Fibroblast of lung (primary cell): Measurements from ENCODE around the gene BCAS3. TPM values are rescaled to one million over a fixed set of nuclear protein-coding genes. Genes with fewer than 3 reads are reported as not detected.
"Not testable (repeated sequence)": the region's sequence is repeated elsewhere in the genome, so short reads cannot be mapped to it uniquely, and the experiment has no call there.

Experiments
- DNase-seq, 2 donors: peaks; one replicate each; pipeline versions ENCODE4 v3.0.0 to v3.0.0-alpha.2; 2010; ENCODE audit warnings: low read depth in 2 of 2
- H2AFZ ChIP-seq: 2 replicates; pipeline ENCODE4 v1.5.1; 2012; ENCODE audit warnings: low read length, control low read depth, inconsistent platforms
- H3K27ac ChIP-seq: 2 replicates; pipeline ENCODE4 v1.5.1; 2011; ENCODE audit warnings: low read length, control low read depth; ENCODE audit not compliant: insufficient read depth
- H3K27me3 ChIP-seq: 2 replicates; pipeline ENCODE4 v1.5.1; 2011; ENCODE audit warnings: mild to moderate bottlenecking, low read length; ENCODE audit not compliant: control insufficient read depth, insufficient read depth
- H3K36me3 ChIP-seq: 2 replicates; pipeline ENCODE4 v1.5.1; 2011; ENCODE audit warnings: low read length; ENCODE audit not compliant: control insufficient read depth, insufficient read depth
- H3K4me1 ChIP-seq: 2 replicates; pipeline ENCODE4 v1.5.1; 2011; ENCODE audit warnings: low read length; ENCODE audit not compliant: control insufficient read depth, insufficient read depth; ENCODE audit errors: extremely low read depth
- H3K4me2 ChIP-seq: 2 replicates; pipeline ENCODE4 v1.5.1; 2011; ENCODE audit warnings: low read length, control low read depth; ENCODE audit not compliant: insufficient read depth; ENCODE audit errors: extremely low read depth
- H3K4me3 ChIP-seq, 4 experiments: fragments of 200-600 bp in 1 of 4; sonication (generic) in 1 of 4; replicated peaks in 1 of 4; 2 replicates each; pipeline ENCODE4 v1.5.1; 2011 to 2016; ENCODE audit warnings: low read length in 4 of 4, low read depth in 3 of 4, mild to moderate bottlenecking in 3 of 4, control low read depth in 2 of 4, inconsistent platforms in 1 of 4, mixed read lengths in 1 of 4; ENCODE audit not compliant: insufficient read depth in 1 of 4; ENCODE audit errors: control extremely low read depth in 1 of 4
- H3K79me2 ChIP-seq: 2 replicates; pipeline ENCODE4 v1.5.1; 2012; ENCODE audit warnings: mild to moderate bottlenecking, low read length, inconsistent platforms; ENCODE audit not compliant: control insufficient read depth, insufficient read depth
- H3K9ac ChIP-seq: 2 replicates; pipeline ENCODE4 v1.5.1; 2011; ENCODE audit warnings: mild to moderate bottlenecking, low read length, control low read depth; ENCODE audit not compliant: insufficient read depth
- H3K9me3 ChIP-seq: 2 replicates; pipeline ENCODE4 v1.5.1; 2012; ENCODE audit warnings: low read depth, low read length; ENCODE audit not compliant: control insufficient read depth, insufficient read depth
- H4K20me1 ChIP-seq: 2 replicates; pipeline ENCODE4 v1.5.1; 2011; ENCODE audit warnings: low read length; ENCODE audit not compliant: control insufficient read depth, insufficient read depth; ENCODE audit errors: extremely low read depth
- EZH2 ChIP-seq: IDR thresholded peaks from 2 replicates; pipeline ENCODE4 v1.5.1; 2012; ENCODE audit warnings: low read length, control low read depth, mild to moderate bottlenecking; ENCODE audit errors: missing control alignments
- polyA plus RNA-seq, 2 donors: library from polyadenylated mRNA; depleted of rRNA in 1 of 2; stranded (reverse) in 1 of 2; unstranded in 1 of 2; fragments of >200 nt; gene quantifications; 2 replicates each; pipeline ENCODE4 v1.2.1, GENCODE V29; 2011 to 2012; ENCODE audit warnings: missing spikeins in 1 of 2
- total RNA-seq: library from RNA; depleted of rRNA; stranded (reverse); fragments of >200 nt; gene quantifications from 2 replicates; pipeline ENCODE4 v1.2.1, GENCODE V29; 2014
- TF ChIP-seq, protein P1 (sequence below), 2 donors: IDR thresholded peaks in 1 of 2; conservative IDR thresholded peaks in 1 of 2; 1 replicate in 1 of 2; 2 replicates in 1 of 2; pipeline ENCODE4 v1.5.1; 2011 to 2012; ENCODE audit warnings: low read length in 2 of 2, control low read depth in 1 of 2, inconsistent platforms in 1 of 2, low read depth in 1 of 2, mild to moderate bottlenecking in 1 of 2

BCAS3 gene
- total and polyA plus RNA-seq, 2 donors (not counting 1 experiment from before 2014, with no cell fraction given), result 9.9 to 43.6 TPM

GRCh38 chr17:61239327-61239726 lies 561.7 kb downstream of the BCAS3 start:
- H3K9ac ChIP-seq, result no peak overlapping the region
- no peak overlapping the region for H3K4me3 ChIP-seq
- H3K36me3 ChIP-seq, result no peaks in the 10 kb centered on the region
- H3K27ac ChIP-seq, result no peak overlapping the region
- no peaks in the 10 kb centered on the region for H3K79me2 ChIP-seq
- H3K9me3 ChIP-seq, result no peaks in the 10 kb centered on the region
- TF ChIP-seq, protein P1, sequence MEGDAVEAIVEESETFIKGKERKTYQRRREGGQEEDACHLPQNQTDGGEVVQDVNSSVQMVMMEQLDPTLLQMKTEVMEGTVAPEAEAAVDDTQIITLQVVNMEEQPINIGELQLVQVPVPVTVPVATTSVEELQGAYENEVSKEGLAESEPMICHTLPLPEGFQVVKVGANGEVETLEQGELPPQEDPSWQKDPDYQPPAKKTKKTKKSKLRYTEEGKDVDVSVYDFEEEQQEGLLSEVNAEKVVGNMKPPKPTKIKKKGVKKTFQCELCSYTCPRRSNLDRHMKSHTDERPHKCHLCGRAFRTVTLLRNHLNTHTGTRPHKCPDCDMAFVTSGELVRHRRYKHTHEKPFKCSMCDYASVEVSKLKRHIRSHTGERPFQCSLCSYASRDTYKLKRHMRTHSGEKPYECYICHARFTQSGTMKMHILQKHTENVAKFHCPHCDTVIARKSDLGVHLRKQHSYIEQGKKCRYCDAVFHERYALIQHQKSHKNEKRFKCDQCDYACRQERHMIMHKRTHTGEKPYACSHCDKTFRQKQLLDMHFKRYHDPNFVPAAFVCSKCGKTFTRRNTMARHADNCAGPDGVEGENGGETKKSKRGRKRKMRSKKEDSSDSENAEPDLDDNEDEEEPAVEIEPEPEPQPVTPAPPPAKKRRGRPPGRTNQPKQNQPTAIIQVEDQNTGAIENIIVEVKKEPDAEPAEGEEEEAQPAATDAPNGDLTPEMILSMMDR (conservative IDR thresholded peaks at IDR 0.05 in 1 of 2, IDR thresholded peaks at IDR 0.05 in 1 of 2; ENCODE audit: low read depth in 1 of 2, low read length in 2 of 2), result no peak
- no peak for TF ChIP-seq EZH2
- H3K4me2 ChIP-seq, result no peak overlapping the region
- no peaks in the 10 kb centered on the region for H3K27me3 ChIP-seq
- DNase-seq, result peak in 1 of 2 donors; percentile 42
- no peaks in the 10 kb centered on the region for H4K20me1 ChIP-seq
- H3K4me1 ChIP-seq, result peaks cover 2% of the 10 kb centered on the region
- no peak overlapping the region for H2AFZ ChIP-seq

DNA sequence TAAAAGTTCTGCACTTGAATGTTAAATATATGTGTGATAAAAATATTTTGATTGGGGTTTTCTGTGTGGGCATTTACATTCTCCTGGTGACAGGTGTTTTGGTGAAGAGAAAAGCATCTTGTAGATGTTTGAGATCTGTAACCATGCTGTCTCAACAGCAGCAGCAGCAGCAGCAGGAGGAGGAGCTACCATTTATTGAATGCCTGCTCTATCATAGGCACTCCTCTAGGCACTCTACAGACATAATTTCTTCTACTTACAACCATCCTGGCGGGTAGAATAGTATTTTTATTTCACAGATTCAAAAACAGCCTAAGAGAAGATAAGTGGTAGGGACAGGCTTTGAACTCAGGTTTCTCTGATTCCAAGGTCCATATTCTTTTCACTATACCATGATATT lies 562.3 kb downstream of the BCAS3 start:
- Histone ChIP-seq H3K36me3 (no peaks in the 10 kb centered on the region), H4K20me1 (no peaks in the 10 kb centered on the region), H3K9me3 (no peaks in the 10 kb centered on the region), H3K79me2 (no peaks in the 10 kb centered on the region), H3K4me3 (no peak overlapping the region), H2AFZ (no peak overlapping the region), H3K27me3 (no peaks in the 10 kb centered on the region), H3K9ac (no peak overlapping the region), H3K4me1 (peaks cover 2% of the 10 kb centered on the region), H3K4me2 (no peak overlapping the region), H3K27ac (no peak overlapping the region)
- no peak for DNase-seq
- TF ChIP-seq, protein P1 (conservative IDR thresholded peaks at IDR 0.05 in 1 of 2, IDR thresholded peaks at IDR 0.05 in 1 of 2; ENCODE audit: low read depth in 1 of 2, low read length in 2 of 2), result no peak
- TF ChIP-seq EZH2, result no peak

- no peaks in the 10 kb centered on the region for H3K27me3 ChIP-seq
- no peak overlapping the region for H3K4me2 ChIP-seq
- H3K36me3 ChIP-seq, result no peaks in the 10 kb centered on the region
- no peak overlapping the region for H3K27ac ChIP-seq
- no peaks in the 10 kb centered on the region for H3K79me2 ChIP-seq
- no peak overlapping the region for H3K9ac ChIP-seq
- no peak for DNase-seq
- TF ChIP-seq EZH2, result no peak
- TF ChIP-seq, protein P1 (conservative IDR thresholded peaks at IDR 0.05 in 1 of 2, IDR thresholded peaks at IDR 0.05 in 1 of 2; ENCODE audit: low read depth in 1 of 2, low read length in 2 of 2), result no peak
- no peak overlapping the region for H3K4me3 ChIP-seq
- H3K9me3 ChIP-seq, result no peaks in the 10 kb centered on the region
- H4K20me1 ChIP-seq, result no peaks in the 10 kb centered on the region
- no peak overlapping the region for H2AFZ ChIP-seq
- H3K4me1 ChIP-seq, result no peaks in the 10 kb centered on the region
Measured at GRCh38 chr17:61240851-61241468, 563.3 kb downstream of the BCAS3 start.

DNA sequence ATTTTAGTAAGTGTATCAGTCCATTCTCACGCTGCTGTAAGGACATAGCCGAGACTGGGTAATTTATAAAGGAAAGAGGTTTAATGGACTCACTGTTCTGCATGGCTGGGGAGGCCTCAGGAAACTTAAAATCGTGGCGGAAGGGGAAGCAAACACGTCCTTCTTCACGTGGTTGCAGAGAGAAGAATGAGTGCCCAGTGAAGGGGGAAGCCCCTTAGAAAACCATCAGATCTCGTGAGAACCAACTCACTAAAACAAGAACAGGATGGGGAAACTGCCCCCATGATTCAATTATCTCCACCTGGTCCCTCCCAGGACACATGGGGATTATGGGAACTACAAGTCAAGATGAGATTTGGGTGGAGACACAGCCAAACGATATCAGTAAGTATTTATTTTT lies 567.3 kb downstream of the BCAS3 start:
- H3K9ac ChIP-seq, result not testable (repeated sequence)

More for the DNA sequence above, 567.3 kb downstream of the BCAS3 start:
- H3K27ac ChIP-seq, H3K4me1 ChIP-seq, H3K9me3 ChIP-seq, H4K20me1 ChIP-seq, H3K27me3 ChIP-seq, H3K4me3 ChIP-seq, H3K4me2 ChIP-seq, H3K79me2 ChIP-seq, DNase-seq, H3K36me3 ChIP-seq, H2AFZ ChIP-seq: not testable (repeated sequence)
